Psoas muscle (tissue), 8 donors: ENCODE results near the gene DOCK3. TPM values are rescaled to one million over a fixed set of nuclear protein-coding genes. Genes with fewer than 3 reads are reported as not detected.

Experiments used
- ATAC-seq, 4 donors: fragments of 200-7000 bp; cut with Tn5 transposase; one replicate each; pipeline ENCODE4 v1.9.1; 2020; ENCODE audit warnings: moderate library complexity in 3 of 4, mild to moderate bottlenecking in 2 of 4
- DNase-seq, 2 donors: peaks; one replicate each; pipeline ENCODE4 v3.0.0-alpha.2; 2020
- H3K27ac ChIP-seq: fragments of 200-600 bp; one replicate; pipeline ENCODE4 v1.8.0; 2022
- H3K27me3 ChIP-seq, 3 donors: fragments of 200-600 bp in 1 of 3; one replicate each; pipeline versions ENCODE4 v1.6.1 to v1.8.0; 2013 to 2022; ENCODE audit warnings: low read length in 2 of 3, mild to moderate bottlenecking in 2 of 3, moderate library complexity in 1 of 3; ENCODE audit not compliant: insufficient read depth in 3 of 3
- H3K36me3 ChIP-seq, 2 donors: fragments of 200-600 bp in 1 of 2; one replicate each; pipeline versions ENCODE4 v1.6.1 to v1.8.0; 2013 to 2022; ENCODE audit warnings: low read depth in 1 of 2, mild to moderate bottlenecking in 1 of 2, moderate library complexity in 1 of 2; ENCODE audit not compliant: insufficient read depth in 1 of 2
- H3K4me1 ChIP-seq: fragments of 200-600 bp; one replicate; pipeline ENCODE4 v1.8.0; 2022
- H3K4me3 ChIP-seq: fragments of 200-600 bp; one replicate; pipeline ENCODE4 v1.8.0; 2022; ENCODE audit warnings: mild to moderate bottlenecking
- H3K9me3 ChIP-seq: fragments of 200-600 bp; one replicate; pipeline ENCODE4 v1.8.0; 2022
- WGBS, 3 donors: extraction: QIAGEN DNeasy Blood & Tissue Kit; methylation state at CpG; one replicate each; pipeline versions ENCODE4 v1.1.6 to v1.1.7; 2013; 5-methylcytosine and 5-hydroxymethylcytosine counted together
- intact Hi-C, 2 donors: fragments of 100-400 bp; cut with DNase I; formaldehyde crosslinking; loops; one replicate each; pipeline versions ENCODE4 v1.11.0 to v1.14.2; 2022
- polyA plus RNA-seq, 3 donors: library from polyadenylated mRNA; stranded (reverse); fragments of 200-250 nt; gene quantifications; one replicate each; pipeline ENCODE4 v1.2.3, GENCODE V29; 2013
- total RNA-seq, 4 donors: library from RNA; stranded (reverse); fragmentation: NEBNext Ultra II Directional in 2 of 4; extraction: Animal tissue kit (Norgen Biotek cat#: 25700) in 2 of 4; gene quantifications; one replicate each; pipeline versions ENCODE4 v1.2.1 to v1.2.4, GENCODE V29; 2021 to 2023
- TF ChIP-seq, protein P1 (sequence below): fragments of 200-600 bp; IDR thresholded peaks from one replicate; pipeline ENCODE4 v1.8.0; 2022; ENCODE audit warnings: antibody characterized with exemption
- donor health status: healthy with polysubstance abuse.
- donor health status: DM: no; HTN: no; CAD: no; lungs with moderate emphysema.
- donor health status: Bipolar disorder and iron deficiency.
- donor health status: healthy.
- donor health status: DM: yes; HTN: yes; CAD: no.
- donor health status: DM: no; HTN: no; CAD: no.
- donor health status: DM: no; HTN: no; CAD: no.
- donor health status: DM: yes; HTN: yes; CAD: no.

Gene DOCK3
- total and polyA plus RNA-seq, 7 donors, result 0.01 to 0.91 (median 0.87) TPM

DNA sequence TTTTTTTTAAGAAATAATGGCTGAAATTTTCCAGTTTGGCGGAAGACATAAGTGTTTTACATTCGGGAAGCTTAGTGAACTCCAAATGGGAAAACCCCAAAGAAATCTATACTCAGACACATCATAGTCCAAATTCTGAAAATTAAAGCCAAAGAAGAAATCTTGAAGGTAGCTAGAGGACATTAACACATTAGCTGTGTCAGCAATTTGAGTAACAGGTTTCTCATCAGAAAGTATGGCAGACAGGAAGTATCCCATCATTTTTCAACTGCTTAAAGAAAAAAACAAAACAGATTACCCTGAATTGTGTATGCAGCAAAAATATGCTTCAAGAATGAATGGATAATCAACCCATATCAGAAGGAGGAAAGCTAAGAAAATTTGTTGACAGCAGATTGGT, 261.7 kb downstream of the DOCK3 start:
- H3K36me3 ChIP-seq, result no peaks in the 10 kb centered on the region
- ATAC-seq, result no peak
- DNase-seq, result no peak
- TF ChIP-seq, protein P1, sequence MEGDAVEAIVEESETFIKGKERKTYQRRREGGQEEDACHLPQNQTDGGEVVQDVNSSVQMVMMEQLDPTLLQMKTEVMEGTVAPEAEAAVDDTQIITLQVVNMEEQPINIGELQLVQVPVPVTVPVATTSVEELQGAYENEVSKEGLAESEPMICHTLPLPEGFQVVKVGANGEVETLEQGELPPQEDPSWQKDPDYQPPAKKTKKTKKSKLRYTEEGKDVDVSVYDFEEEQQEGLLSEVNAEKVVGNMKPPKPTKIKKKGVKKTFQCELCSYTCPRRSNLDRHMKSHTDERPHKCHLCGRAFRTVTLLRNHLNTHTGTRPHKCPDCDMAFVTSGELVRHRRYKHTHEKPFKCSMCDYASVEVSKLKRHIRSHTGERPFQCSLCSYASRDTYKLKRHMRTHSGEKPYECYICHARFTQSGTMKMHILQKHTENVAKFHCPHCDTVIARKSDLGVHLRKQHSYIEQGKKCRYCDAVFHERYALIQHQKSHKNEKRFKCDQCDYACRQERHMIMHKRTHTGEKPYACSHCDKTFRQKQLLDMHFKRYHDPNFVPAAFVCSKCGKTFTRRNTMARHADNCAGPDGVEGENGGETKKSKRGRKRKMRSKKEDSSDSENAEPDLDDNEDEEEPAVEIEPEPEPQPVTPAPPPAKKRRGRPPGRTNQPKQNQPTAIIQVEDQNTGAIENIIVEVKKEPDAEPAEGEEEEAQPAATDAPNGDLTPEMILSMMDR, result no peak
- no peaks in the 10 kb centered on the region for H3K4me1 ChIP-seq
- intact Hi-C loops, result no loop called here
- no peak overlapping the region for H3K4me3 ChIP-seq
- no peaks in the 10 kb centered on the region for H3K27me3 ChIP-seq
- H3K27ac ChIP-seq, result no peak overlapping the region
- H3K9me3 ChIP-seq, result no peaks in the 10 kb centered on the region
- WGBS, 3 donors, result 92 to 96% (median 92%) methylated on average over 2 of the region's 2 CpGs

DNA sequence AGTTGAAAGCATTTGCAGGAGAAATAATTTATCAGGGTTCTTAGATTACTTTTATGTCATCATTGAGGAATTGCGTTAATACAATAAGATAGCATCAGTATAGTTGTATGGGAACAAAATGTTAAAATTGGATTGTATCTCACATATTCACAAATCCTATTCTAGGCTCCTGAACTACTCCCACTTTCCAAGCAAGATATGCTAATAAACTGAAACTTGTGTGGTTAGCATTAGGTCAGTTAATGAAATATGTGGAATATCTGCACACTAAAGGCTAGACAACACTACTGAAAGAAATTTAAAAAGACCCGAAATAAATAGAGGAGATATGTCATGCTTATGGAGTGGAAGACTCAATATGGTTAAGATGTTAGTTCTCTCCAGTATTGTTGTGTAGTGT, 272.7 kb downstream of the DOCK3 start:
- no peaks in the 10 kb centered on the region for H3K27me3 ChIP-seq
- H3K9me3 ChIP-seq, result no peaks in the 10 kb centered on the region
- H3K4me3 ChIP-seq, result no peak overlapping the region
- no peaks in the 10 kb centered on the region for H3K4me1 ChIP-seq
- intact Hi-C loops, result no loop called here
- DNase-seq (no peak), ATAC-seq (no peak)
- WGBS, 3 donors, result 90 to 92% (median 91%) methylated on average over 2 of the region's 2 CpGs
- H3K36me3 ChIP-seq, result no peaks in the 10 kb centered on the region
- TF ChIP-seq, protein P1, result no peak
- H3K27ac ChIP-seq, result no peak overlapping the region

DNA sequence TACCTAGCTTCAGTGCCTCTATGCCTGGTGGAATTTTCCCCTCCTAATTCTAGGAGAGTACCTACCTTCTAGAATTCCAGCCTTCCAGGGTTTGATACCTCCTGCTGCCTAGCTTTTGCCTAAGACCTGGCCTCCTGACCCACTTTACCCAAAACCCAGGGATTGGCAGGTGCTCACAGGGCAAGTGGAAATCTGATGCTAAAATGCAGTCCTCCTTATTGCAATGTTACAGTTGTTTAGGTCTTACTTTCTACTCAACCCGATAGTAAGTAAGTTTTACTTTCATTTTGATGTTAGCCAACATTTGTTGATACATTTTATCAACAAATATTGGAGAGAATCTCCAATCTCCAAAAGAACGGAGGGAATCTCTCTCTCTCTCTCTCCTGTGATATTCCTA, 275.9 kb downstream of the DOCK3 start:
- no peaks in the 10 kb centered on the region for H3K9me3 ChIP-seq

DNA sequence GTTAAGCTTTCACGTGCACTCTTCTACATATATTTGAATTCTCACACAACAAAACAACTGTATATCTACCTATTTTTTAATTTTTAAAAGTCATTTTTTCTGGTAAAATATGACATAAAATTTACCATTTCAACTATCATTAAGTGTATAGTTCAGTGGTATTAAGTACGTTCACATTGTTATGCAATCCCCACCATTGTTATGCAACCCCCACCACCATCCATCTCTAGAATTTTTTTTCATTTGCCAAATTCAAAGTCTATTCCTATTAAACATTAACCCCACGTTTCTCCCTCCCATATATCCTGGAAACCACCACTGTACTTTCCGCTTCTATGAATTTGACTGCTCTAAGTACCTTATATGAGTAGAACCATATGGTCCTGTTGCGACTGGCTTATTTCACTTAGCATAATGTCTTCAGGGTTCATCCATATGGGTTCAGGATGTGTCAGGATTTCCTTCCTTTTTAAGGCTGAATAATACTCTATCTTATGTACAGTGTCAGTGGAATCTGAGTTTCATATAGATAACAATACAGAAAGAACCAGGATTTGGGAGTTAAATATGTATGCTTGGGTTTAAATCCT, 279.2 kb downstream of the DOCK3 start:
- Histone ChIP-seq H3K4me3 (no peak overlapping the region), H3K27me3 (no peaks in the 10 kb centered on the region), H3K36me3 (no peaks in the 10 kb centered on the region), H3K9me3 (no peaks in the 10 kb centered on the region), H3K4me1 (no peaks in the 10 kb centered on the region), H3K27ac (no peak overlapping the region)
- TF ChIP-seq, protein P1, result no peak
- whole genome bisulfite sequencing, 3 donors, result 66 to 73% (median 68%) methylated on average over 5 of the region's 5 CpGs
- ATAC-seq (no peak), DNase-seq (no peak)
- intact Hi-C loops, result no loop called here

More for the DNA sequence above, 275.9 kb downstream of the DOCK3 start:
- Histone ChIP-seq H3K4me1 (no peaks in the 10 kb centered on the region), H3K27me3 (no peaks in the 10 kb centered on the region), H3K27ac (no peak overlapping the region), H3K4me3 (no peak overlapping the region), H3K36me3 (no peaks in the 10 kb centered on the region)
- ATAC-seq (no peak), DNase-seq (no peak)
- intact Hi-C loops, result no loop called here
- WGBS, 3 donors, result 50 to 70% (median 53%) methylated on average over 2 of the region's 2 CpGs
- TF ChIP-seq, protein P1, result no peak

DNA sequence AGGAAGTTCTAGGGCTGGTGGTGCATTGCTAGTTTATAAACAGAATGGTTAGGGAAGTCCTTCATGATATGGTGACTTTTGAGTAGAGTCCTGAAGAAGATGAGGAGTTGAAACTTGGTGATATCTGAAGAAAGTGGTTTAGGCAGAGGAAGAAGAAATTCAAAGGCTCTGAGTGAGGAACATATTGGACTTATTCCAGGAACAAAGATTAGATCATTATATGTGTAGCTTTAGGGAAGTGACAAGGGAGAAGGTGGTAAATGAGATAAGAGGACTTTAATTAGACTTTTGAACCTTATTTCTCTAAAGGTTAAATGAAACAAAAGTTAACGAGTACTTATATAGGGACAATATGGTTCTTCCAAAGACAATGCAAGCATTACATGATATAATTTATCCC, 286.7 kb downstream of the DOCK3 start:
- Histone ChIP-seq H3K36me3 (no peaks in the 10 kb centered on the region), H3K4me3 (no peak overlapping the region), H3K27me3 (peaks cover 0 to 4% (median 0%) of the 10 kb centered on the region in 3 donors), H3K4me1 (no peaks in the 10 kb centered on the region), H3K9me3 (no peaks in the 10 kb centered on the region), H3K27ac (no peak overlapping the region)
- intact Hi-C loops, result no loop called here
- ATAC-seq (no peak), DNase-seq (no peak)
- WGBS, 3 donors, result 67 to 97% (median 70%) methylated on average over 1 of the region's 1 CpG
- TF ChIP-seq, protein P1, result no peak
